GM23338 (cell line): ENCODE data around the gene FITM2. TPM values are rescaled to one million over a fixed set of nuclear protein-coding genes. Genes with fewer than 3 reads are reported as not detected.

Experiments
- ATAC-seq: fragments of 200-7000 bp; cut with Tn5 transposase; 3 replicates; pipeline ENCODE4 v1.9.1; 2020
- DNase-seq: peaks from one replicate; pipeline ENCODE4 v3.0.0-alpha.2; 2015; ENCODE audit warnings: low spot score
- H2AFZ ChIP-seq: fragments of 200-600 bp; sonication (generic); 2 replicates; pipeline ENCODE4 v1.8.0; 2016; ENCODE audit warnings: antibody characterized with exemption, mild to moderate bottlenecking, moderate library complexity
- H3F3A ChIP-seq: fragments of 200-600 bp; sonication (generic); replicated peaks from 2 replicates; pipeline ENCODE4 v1.8.0; 2017; ENCODE audit warnings: antibody characterized with exemption, mixed run types, low read depth
- H3K27ac ChIP-seq: fragments of 200-600 bp; sonication (generic); 2 replicates; pipeline ENCODE4 v1.6.1; 2016; ENCODE audit warnings: low read depth
- H3K27me3 ChIP-seq: fragments of 200-600 bp; sonication (generic); 2 replicates; pipeline ENCODE4 v1.8.0; 2016; ENCODE audit warnings: mild to moderate bottlenecking, mixed run types, moderate library complexity; ENCODE audit not compliant: insufficient read depth
- H3K36me3 ChIP-seq: fragments of 200-600 bp; sonication (generic); 2 replicates; pipeline ENCODE4 v1.8.0; 2016; ENCODE audit warnings: mild to moderate bottlenecking; ENCODE audit not compliant: insufficient read depth
- H3K4me1 ChIP-seq: fragments of 200-600 bp; sonication (generic); 2 replicates; pipeline ENCODE4 v1.8.0; 2016; ENCODE audit warnings: mild to moderate bottlenecking, moderate library complexity; ENCODE audit not compliant: insufficient read depth
- H3K4me2 ChIP-seq: fragments of 200-600 bp; sonication (generic); 2 replicates; pipeline ENCODE4 v1.7.1; 2017; ENCODE audit warnings: mixed run types
- H3K4me3 ChIP-seq: fragments of 200-600 bp; sonication (generic); 2 replicates; pipeline ENCODE4 v1.6.1; 2016; ENCODE audit warnings: mixed run types
- H3K79me2 ChIP-seq: fragments of 200-600 bp; sonication (generic); replicated peaks from 2 replicates; pipeline ENCODE4 v1.8.0; 2017; ENCODE audit warnings: mild to moderate bottlenecking; ENCODE audit not compliant: insufficient read depth
- H3K9me2 ChIP-seq: fragments of 200-600 bp; sonication (generic); 2 replicates; pipeline ENCODE4 v1.8.0; 2017; ENCODE audit not compliant: insufficient read depth
- H4K20me1 ChIP-seq: fragments of 200-600 bp; sonication (generic); replicated peaks from 2 replicates; pipeline ENCODE4 v1.8.0; 2017; ENCODE audit warnings: mild to moderate bottlenecking; ENCODE audit not compliant: insufficient read depth
- H3K27ac Mint-ChIP-seq: 2 replicates; pipeline ENCODE4 v1.8.0; 2020; ENCODE audit warnings: inconsistent platforms, mild to moderate bottlenecking, moderate library complexity, mixed read lengths
- H3K27me3 Mint-ChIP-seq: 3 replicates; pipeline ENCODE4 v1.8.0; 2022; ENCODE audit warnings: low read depth, mild to moderate bottlenecking, moderate library complexity, mixed read lengths, inconsistent platforms; ENCODE audit not compliant: insufficient read depth, poor library complexity
- H3K36me3 Mint-ChIP-seq: 3 replicates; pipeline ENCODE4 v1.8.0; 2021; ENCODE audit warnings: low read depth, mild to moderate bottlenecking, inconsistent platforms, moderate library complexity, mixed read lengths
- H3K4me1 Mint-ChIP-seq: 3 replicates; pipeline ENCODE4 v1.8.0; 2020; ENCODE audit warnings: mild to moderate bottlenecking, inconsistent platforms, mixed read lengths
- H3K4me3 Mint-ChIP-seq: 3 replicates; pipeline ENCODE4 v1.8.0; 2021; ENCODE audit warnings: moderate library complexity, mild to moderate bottlenecking, inconsistent platforms, mixed read lengths
- H3K9me3 Mint-ChIP-seq: 3 replicates; pipeline ENCODE4 v1.8.0; 2020; ENCODE audit warnings: moderate library complexity, mild to moderate bottlenecking, inconsistent platforms, mixed read lengths
- CREB1 ChIP-seq: fragments of 250-450 bp; sonication (Bioruptor Pico); IDR thresholded peaks from 2 replicates; pipeline ENCODE4 v1.5.0; 2020; ENCODE audit warnings: low read depth, mild to moderate bottlenecking, moderate library complexity
- CTCF ChIP-seq, 2 experiments: fragments of 200-600 bp in 1 of 2; sonication (generic) in 1 of 2; conservative IDR thresholded peaks; 2 replicates each; pipeline versions ENCODE4 v1.5.1 to v1.6.1; 2016 to 2017; ENCODE audit warnings: antibody characterized with exemption in 2 of 2, low read depth in 2 of 2, mild to moderate bottlenecking in 2 of 2, moderate library complexity in 1 of 2
- EZH2 ChIP-seq: fragments of 200-600 bp; sonication (generic); IDR thresholded peaks from one replicate; pipeline ENCODE4 v1.8.0; 2017; ENCODE audit warnings: antibody characterized with exemption, mild to moderate bottlenecking, low read depth; ENCODE audit not compliant: unreplicated experiment
- JUNB ChIP-seq: IDR thresholded peaks from one replicate; pipeline ENCODE4 v1.6.1; 2016; ENCODE audit warnings: antibody characterized with exemption; ENCODE audit not compliant: unreplicated experiment
- POLR2AphosphoS5 ChIP-seq: IDR thresholded peaks from 2 replicates; pipeline ENCODE4 v1.6.1; 2016; ENCODE audit warnings: antibody characterized with exemption, low read depth
- STAT1 ChIP-seq: IDR thresholded peaks from one replicate; pipeline ENCODE4 v1.6.1; 2016; ENCODE audit warnings: antibody characterized with exemption; ENCODE audit not compliant: unreplicated experiment
- ZNF114 ChIP-seq: fragments of 250-450 bp; sonication (Bioruptor Pico); IDR thresholded peaks from 2 replicates; pipeline ENCODE4 v1.5.0; 2020; ENCODE audit warnings: mild to moderate bottlenecking, moderate library complexity
- polyA plus RNA-seq: library from polyadenylated mRNA; unstranded; fragments of >200 nt; fragmentation: Nextera tagmentation; extraction: Ambion mirVana; gene quantifications from 2 replicates; pipeline ENCODE4 v1.2.1, GENCODE V29; 2016
- total RNA-seq: library from RNA; depleted of rRNA; stranded (reverse); fragments of >200 nt; shearing (Covaris generic); gene quantifications from 2 replicates; pipeline ENCODE4 v1.2.3, GENCODE V29; 2014
- TF ChIP-seq, protein P1 (sequence below): IDR thresholded peaks from one replicate; pipeline ENCODE4 v1.6.1; 2018; ENCODE audit warnings: antibody characterized with exemption; ENCODE audit not compliant: unreplicated experiment
- TF ChIP-seq, protein P2 (sequence below): fragments of 250-450 bp; sonication (Bioruptor Pico); IDR thresholded peaks from 2 replicates; pipeline ENCODE4 v1.5.0; 2020; ENCODE audit warnings: mild to moderate bottlenecking, moderate library complexity

Gene FITM2
- total and polyA plus RNA-seq, 2 experiments from 2014 or later, result 0.87 to 1.6 TPM

DNA sequence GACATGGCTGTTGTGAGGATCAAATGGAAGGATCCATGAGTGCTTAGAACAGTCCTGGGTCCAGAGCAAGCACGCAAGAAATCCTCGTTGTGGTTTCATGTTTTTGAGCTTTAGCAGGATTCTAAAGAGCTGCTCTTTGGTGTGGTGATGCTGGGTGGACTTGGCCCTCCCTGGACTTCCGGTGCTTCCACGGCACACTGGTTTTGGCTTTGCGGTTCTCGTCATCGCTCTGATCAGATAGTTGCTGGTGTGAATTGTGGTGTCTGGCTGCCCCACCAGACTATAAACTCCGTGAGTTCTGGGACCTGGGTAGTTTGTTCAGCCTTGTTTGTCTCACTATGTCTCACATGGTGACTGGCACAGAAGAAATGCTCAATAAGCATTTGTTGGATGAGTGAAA lies 47.8 kb upstream of the FITM2 start:
- Histone ChIP-seq H2AFZ (no peak overlapping the region), H3K27ac (no peak overlapping the region), H3F3A (no peaks in the 10 kb centered on the region), H4K20me1 (no peaks in the 10 kb centered on the region), H3K4me2 (no peak overlapping the region), H3K36me3 (no peaks in the 10 kb centered on the region), H3K79me2 (no peaks in the 10 kb centered on the region), H3K27me3 (no peaks in the 10 kb centered on the region), H3K9me2 (no peaks in the 10 kb centered on the region), H3K4me1 (no peaks in the 10 kb centered on the region), H3K4me3 (no peak overlapping the region)
- H3K9me3 Mint-ChIP-seq, result no peaks in the 10 kb centered on the region
- no peak for DNase-seq
- no peak overlapping the region for H3K27ac Mint-ChIP-seq
- H3K36me3 Mint-ChIP-seq, result no peaks in the 10 kb centered on the region
- no peak overlapping the region for H3K4me3 Mint-ChIP-seq
- H3K4me1 Mint-ChIP-seq, result no peaks in the 10 kb centered on the region
- peaks cover 4% of the 10 kb centered on the region for H3K27me3 Mint-ChIP-seq
- no peak for TF ChIP-seq EZH2
- ATAC-seq, result no peak

DNA sequence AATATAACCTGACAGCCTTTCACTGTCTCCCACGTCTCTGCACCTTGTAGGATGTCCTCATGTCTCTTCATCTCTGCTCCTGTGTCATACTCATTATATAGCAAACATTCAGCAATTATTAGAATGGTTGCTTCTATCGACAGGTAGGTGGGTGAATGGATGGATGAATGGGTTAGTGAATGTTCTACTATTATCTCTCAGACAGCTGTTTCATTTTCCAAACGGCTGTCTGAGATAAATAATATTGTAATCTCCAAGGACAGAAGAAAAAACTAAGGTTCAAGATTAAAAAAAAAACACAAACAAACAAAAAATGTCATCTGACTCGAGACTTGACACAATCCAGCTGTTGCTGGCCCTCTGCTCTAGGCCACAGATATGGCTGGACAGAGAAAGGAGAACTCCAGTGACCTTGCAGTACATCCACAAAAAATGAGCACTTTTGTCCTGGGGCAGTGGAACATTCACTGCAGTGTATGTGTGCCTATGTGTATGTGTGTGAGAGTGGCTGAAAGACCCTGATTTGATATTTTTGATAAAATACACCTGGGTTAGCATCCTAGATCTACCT lies 46.6 kb upstream of the FITM2 start:
- Mint-ChIP-seq H3K27ac (no peak overlapping the region), H3K4me1 (no peaks in the 10 kb centered on the region), H3K27me3 (peaks cover 4% of the 10 kb centered on the region), H3K36me3 (no peaks in the 10 kb centered on the region), H3K9me3 (no peaks in the 10 kb centered on the region), H3K4me3 (no peak overlapping the region)
- Histone ChIP-seq H4K20me1 (no peaks in the 10 kb centered on the region), H3K4me3 (no peak overlapping the region), H3F3A (no peaks in the 10 kb centered on the region), H3K9me2 (no peaks in the 10 kb centered on the region), H3K4me2 (no peak overlapping the region), H3K27me3 (no peaks in the 10 kb centered on the region), H3K36me3 (no peaks in the 10 kb centered on the region), H3K79me2 (no peaks in the 10 kb centered on the region), H3K27ac (no peak overlapping the region), H3K4me1 (no peaks in the 10 kb centered on the region), H2AFZ (no peak overlapping the region)
- no peak for ATAC-seq
- no peak for DNase-seq
- TF ChIP-seq STAT1 (no peak), JUNB (no peak), EZH2 (no peak), POLR2AphosphoS5 (no peak), CTCF (conservative IDR thresholded peaks at IDR 0.05; ENCODE audit: low read depth in 2 of 2) (no peak), CREB1 (CRISPR knock-in tag) (no peak), ZNF114 (CRISPR knock-in tag) (no peak)
- TF ChIP-seq, protein P1, sequence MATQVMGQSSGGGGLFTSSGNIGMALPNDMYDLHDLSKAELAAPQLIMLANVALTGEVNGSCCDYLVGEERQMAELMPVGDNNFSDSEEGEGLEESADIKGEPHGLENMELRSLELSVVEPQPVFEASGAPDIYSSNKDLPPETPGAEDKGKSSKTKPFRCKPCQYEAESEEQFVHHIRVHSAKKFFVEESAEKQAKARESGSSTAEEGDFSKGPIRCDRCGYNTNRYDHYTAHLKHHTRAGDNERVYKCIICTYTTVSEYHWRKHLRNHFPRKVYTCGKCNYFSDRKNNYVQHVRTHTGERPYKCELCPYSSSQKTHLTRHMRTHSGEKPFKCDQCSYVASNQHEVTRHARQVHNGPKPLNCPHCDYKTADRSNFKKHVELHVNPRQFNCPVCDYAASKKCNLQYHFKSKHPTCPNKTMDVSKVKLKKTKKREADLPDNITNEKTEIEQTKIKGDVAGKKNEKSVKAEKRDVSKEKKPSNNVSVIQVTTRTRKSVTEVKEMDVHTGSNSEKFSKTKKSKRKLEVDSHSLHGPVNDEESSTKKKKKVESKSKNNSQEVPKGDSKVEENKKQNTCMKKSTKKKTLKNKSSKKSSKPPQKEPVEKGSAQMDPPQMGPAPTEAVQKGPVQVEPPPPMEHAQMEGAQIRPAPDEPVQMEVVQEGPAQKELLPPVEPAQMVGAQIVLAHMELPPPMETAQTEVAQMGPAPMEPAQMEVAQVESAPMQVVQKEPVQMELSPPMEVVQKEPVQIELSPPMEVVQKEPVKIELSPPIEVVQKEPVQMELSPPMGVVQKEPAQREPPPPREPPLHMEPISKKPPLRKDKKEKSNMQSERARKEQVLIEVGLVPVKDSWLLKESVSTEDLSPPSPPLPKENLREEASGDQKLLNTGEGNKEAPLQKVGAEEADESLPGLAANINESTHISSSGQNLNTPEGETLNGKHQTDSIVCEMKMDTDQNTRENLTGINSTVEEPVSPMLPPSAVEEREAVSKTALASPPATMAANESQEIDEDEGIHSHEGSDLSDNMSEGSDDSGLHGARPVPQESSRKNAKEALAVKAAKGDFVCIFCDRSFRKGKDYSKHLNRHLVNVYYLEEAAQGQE, result no peak
- TF ChIP-seq, protein P2, sequence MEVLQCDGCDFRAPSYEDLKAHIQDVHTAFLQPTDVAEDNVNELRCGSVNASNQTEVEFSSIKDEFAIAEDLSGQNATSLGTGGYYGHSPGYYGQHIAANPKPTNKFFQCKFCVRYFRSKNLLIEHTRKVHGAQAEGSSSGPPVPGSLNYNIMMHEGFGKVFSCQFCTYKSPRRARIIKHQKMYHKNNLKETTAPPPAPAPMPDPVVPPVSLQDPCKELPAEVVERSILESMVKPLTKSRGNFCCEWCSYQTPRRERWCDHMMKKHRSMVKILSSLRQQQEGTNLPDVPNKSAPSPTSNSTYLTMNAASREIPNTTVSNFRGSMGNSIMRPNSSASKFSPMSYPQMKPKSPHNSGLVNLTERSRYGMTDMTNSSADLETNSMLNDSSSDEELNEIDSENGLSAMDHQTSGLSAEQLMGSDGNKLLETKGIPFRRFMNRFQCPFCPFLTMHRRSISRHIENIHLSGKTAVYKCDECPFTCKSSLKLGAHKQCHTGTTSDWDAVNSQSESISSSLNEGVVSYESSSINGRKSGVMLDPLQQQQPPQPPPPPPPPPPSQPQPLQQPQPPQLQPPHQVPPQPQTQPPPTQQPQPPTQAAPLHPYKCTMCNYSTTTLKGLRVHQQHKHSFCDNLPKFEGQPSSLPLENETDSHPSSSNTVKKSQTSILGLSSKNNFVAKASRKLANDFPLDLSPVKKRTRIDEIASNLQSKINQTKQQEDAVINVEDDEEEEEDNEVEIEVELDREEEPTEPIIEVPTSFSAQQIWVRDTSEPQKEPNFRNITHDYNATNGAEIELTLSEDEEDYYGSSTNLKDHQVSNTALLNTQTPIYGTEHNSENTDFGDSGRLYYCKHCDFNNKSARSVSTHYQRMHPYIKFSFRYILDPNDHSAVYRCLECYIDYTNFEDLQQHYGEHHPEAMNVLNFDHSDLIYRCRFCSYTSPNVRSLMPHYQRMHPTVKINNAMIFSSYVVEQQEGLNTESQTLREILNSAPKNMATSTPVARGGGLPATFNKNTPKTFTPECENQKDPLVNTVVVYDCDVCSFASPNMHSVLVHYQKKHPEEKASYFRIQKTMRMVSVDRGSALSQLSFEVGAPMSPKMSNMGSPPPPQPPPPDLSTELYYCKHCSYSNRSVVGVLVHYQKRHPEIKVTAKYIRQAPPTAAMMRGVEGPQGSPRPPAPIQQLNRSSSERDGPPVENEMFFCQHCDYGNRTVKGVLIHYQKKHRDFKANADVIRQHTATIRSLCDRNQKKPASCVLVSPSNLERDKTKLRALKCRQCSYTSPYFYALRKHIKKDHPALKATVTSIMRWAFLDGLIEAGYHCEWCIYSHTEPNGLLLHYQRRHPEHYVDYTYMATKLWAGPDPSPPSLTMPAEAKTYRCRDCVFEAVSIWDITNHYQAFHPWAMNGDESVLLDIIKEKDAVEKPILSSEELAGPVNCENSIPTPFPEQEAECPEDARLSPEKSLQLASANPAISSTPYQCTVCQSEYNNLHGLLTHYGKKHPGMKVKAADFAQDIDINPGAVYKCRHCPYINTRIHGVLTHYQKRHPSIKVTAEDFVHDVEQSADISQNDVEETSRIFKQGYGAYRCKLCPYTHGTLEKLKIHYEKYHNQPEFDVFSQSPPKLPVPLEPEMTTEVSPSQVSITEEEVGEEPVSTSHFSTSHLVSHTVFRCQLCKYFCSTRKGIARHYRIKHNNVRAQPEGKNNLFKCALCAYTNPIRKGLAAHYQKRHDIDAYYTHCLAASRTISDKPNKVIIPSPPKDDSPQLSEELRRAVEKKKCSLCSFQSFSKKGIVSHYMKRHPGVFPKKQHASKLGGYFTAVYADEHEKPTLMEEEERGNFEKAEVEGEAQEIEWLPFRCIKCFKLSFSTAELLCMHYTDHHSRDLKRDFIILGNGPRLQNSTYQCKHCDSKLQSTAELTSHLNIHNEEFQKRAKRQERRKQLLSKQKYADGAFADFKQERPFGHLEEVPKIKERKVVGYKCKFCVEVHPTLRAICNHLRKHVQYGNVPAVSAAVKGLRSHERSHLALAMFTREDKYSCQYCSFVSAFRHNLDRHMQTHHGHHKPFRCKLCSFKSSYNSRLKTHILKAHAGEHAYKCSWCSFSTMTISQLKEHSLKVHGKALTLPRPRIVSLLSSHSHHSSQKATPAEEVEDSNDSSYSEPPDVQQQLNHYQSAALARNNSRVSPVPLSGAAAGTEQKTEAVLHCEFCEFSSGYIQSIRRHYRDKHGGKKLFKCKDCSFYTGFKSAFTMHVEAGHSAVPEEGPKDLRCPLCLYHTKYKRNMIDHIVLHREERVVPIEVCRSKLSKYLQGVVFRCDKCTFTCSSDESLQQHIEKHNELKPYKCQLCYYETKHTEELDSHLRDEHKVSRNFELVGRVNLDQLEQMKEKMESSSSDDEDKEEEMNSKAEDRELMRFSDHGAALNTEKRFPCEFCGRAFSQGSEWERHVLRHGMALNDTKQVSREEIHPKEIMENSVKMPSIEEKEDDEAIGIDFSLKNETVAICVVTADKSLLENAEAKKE, result no peak
